HepG2 (cell line): ENCODE measurements around the gene STK10. TPM values are rescaled to one million over a fixed set of nuclear protein-coding genes. Genes with fewer than 3 reads are reported as not detected.

Source experiments
- ATAC-seq: fragments of 200-7000 bp; cut with Tn5 transposase; 3 replicates; pipeline ENCODE4 v1.9.1; 2020; ENCODE audit warnings: mild to moderate bottlenecking, moderate library complexity
- BruUV-seq: library from RNA; stranded (reverse); fragments of 400-500 nt; replicated peaks from 2 replicates; lab custom pipeline; 2021; lab: Mats Ljungman, UMichigan
- CTCF ChIA-PET: fragments of 300-600 bp; formaldehyde crosslinking; extraction: SDS; loops from one replicate; lab custom pipeline; 2021; ENCODE audit warnings: low total read pairs, inconsistent platforms, low intra/inter-chr PET ratio; lab: Yijun Ruan, JAX
- POLR2A ChIA-PET: fragments of 350-600 bp; sonication (Branson Sonifier 250); formaldehyde crosslinking; loops from one replicate; lab custom pipeline; 2020; ENCODE audit warnings: antibody characterized with exemption, inconsistent platforms; lab: Yijun Ruan, JAX
- DNase-seq: peaks from one replicate; pipeline ENCODE4 v3.0.0-alpha.2; 2015; ENCODE audit warnings: low spot score
- FAIRE-seq: peaks from 3 replicates; lab custom pipeline; 2011; peaks lifted over from hg19 to GRCh38; lab: Jason Lieb, UNC
- H2AFZ ChIP-seq: one replicate; pipeline ENCODE4 v1.6.1; 2011; ENCODE audit warnings: low read length, inconsistent platforms
- H3K27ac ChIP-seq: fragments of 300-600 bp; 3 replicates; pipeline ENCODE4 v1.8.0; 2011; ENCODE audit warnings: mixed run types, mild to moderate bottlenecking, mixed read lengths, low read length, inconsistent platforms; ENCODE audit not compliant: insufficient read depth; ENCODE audit errors: extremely low read length
- H3K27me3 ChIP-seq, 2 experiments: fragments of 200-600 bp in 1 of 2; 2 replicates in 1 of 2; 3 replicates in 1 of 2; pipeline versions ENCODE4 v1.6.0 to v1.8.0; 2011; ENCODE audit warnings: low read length in 2 of 2, mild to moderate bottlenecking in 2 of 2, moderate library complexity in 2 of 2, inconsistent platforms in 1 of 2; ENCODE audit not compliant: insufficient read depth in 2 of 2, control insufficient read depth in 1 of 2
- H3K36me3 ChIP-seq, 2 experiments: fragments of 200-600 bp in 1 of 2; replicated peaks in 1 of 2; 2 replicates in 1 of 2; 3 replicates in 1 of 2; pipeline versions ENCODE4 v1.5.1 to v1.8.0; 2011; ENCODE audit warnings: low read length in 2 of 2, inconsistent platforms in 1 of 2; ENCODE audit not compliant: insufficient read depth in 2 of 2, control insufficient read depth in 1 of 2
- H3K4me1 ChIP-seq: 2 replicates; pipeline ENCODE4 v1.5.1; 2012; ENCODE audit warnings: low read length, inconsistent platforms; ENCODE audit not compliant: insufficient read depth
- H3K4me2 ChIP-seq: 2 replicates; pipeline ENCODE4 v1.6.0; 2011; ENCODE audit warnings: low read depth, low read length, inconsistent platforms
- H3K4me3 ChIP-seq, 3 experiments: fragments of 200-600 bp in 1 of 3; sonication (generic), shearing (Covaris generic) in 1 of 3; replicated peaks in 1 of 3; 2 replicates each; pipeline ENCODE4 v1.5.1; 2011 to 2016; ENCODE audit warnings: low read length in 3 of 3, inconsistent platforms in 2 of 3, low read depth in 2 of 3, mild to moderate bottlenecking in 2 of 3, control low read depth in 1 of 3, mixed read lengths in 1 of 3; ENCODE audit not compliant: insufficient read depth in 1 of 3
- H3K79me2 ChIP-seq: one replicate; pipeline ENCODE4 v1.6.1; 2011; ENCODE audit warnings: low read length, inconsistent platforms; ENCODE audit not compliant: insufficient read depth
- H3K9ac ChIP-seq: 2 replicates; pipeline ENCODE4 v1.6.0; 2011; ENCODE audit warnings: mild to moderate bottlenecking, low read depth, low read length, inconsistent platforms; ENCODE audit not compliant: insufficient read depth
- H3K9me3 ChIP-seq: 2 replicates; pipeline ENCODE4 v1.5.1; 2012; ENCODE audit warnings: mild to moderate bottlenecking, low read length
- H4K20me1 ChIP-seq: 2 replicates; pipeline ENCODE4 v1.6.0; 2011; ENCODE audit warnings: inconsistent platforms, mild to moderate bottlenecking, low read length, moderate library complexity; ENCODE audit not compliant: insufficient read depth
- E2F5 ChIP-seq: sonication (generic); formaldehyde crosslinking; conservative IDR thresholded peaks from 2 replicates; pipeline ENCODE4 v1.4.0; 2020; ENCODE audit warnings: missing genetic modification reagents
- EEA1 ChIP-seq: sonication (generic); formaldehyde crosslinking; IDR thresholded peaks from 2 replicates; pipeline ENCODE4 v1.5.1; 2020; ENCODE audit warnings: mild to moderate bottlenecking, missing genetic modification reagents, borderline replicate concordance
- ETV5 ChIP-seq: IDR thresholded peaks from 2 replicates; pipeline ENCODE4 v1.6.1; 2018; ENCODE audit warnings: missing biosample characterization, missing genetic modification reagents, inconsistent platforms, borderline replicate concordance
- HMGXB3 ChIP-seq: sonication (generic); formaldehyde crosslinking; IDR thresholded peaks from 2 replicates; pipeline ENCODE4 v1.4.0; 2020; ENCODE audit warnings: missing genetic modification reagents, borderline replicate concordance
- KLF11 ChIP-seq: IDR thresholded peaks from 2 replicates; pipeline ENCODE4 v1.6.1; 2016; ENCODE audit warnings: missing compliant biosample characterization
- KLF12 ChIP-seq: sonication (generic); formaldehyde crosslinking; IDR thresholded peaks from 2 replicates; pipeline ENCODE4 v1.4.0; 2020; ENCODE audit warnings: missing genetic modification reagents, borderline replicate concordance
- MXD3 ChIP-seq: IDR thresholded peaks from 2 replicates; pipeline ENCODE4 v1.6.1; 2016; ENCODE audit warnings: mild to moderate bottlenecking, missing biosample characterization, missing genetic modification reagents
- NKX3-1 ChIP-seq: sonication (generic); formaldehyde crosslinking; IDR thresholded peaks from 2 replicates; pipeline ENCODE4 v1.5.0; 2020; ENCODE audit warnings: missing genetic modification reagents
- PITX1 ChIP-seq: sonication (generic); formaldehyde crosslinking; IDR thresholded peaks from 2 replicates; pipeline ENCODE4 v1.5.1; 2020; ENCODE audit warnings: mild to moderate bottlenecking, missing genetic modification reagents
- SOX5 ChIP-seq: IDR thresholded peaks from 2 replicates; pipeline ENCODE4 v1.6.1; 2016; ENCODE audit warnings: borderline replicate concordance
- ZNF121 ChIP-seq: sonication (generic); formaldehyde crosslinking; IDR thresholded peaks from 2 replicates; pipeline ENCODE4 v1.5.0; 2020; ENCODE audit warnings: mild to moderate bottlenecking, missing genetic modification reagents
- ZNF879 ChIP-seq: sonication (generic); formaldehyde crosslinking; IDR thresholded peaks from 2 replicates; pipeline ENCODE4 v1.8.1; 2023; ENCODE audit warnings: missing genetic modification reagents
- WGBS: methylation state at CpG from one replicate; pipeline ENCODE4 v1.1.6; 2017; ENCODE audit warnings: low lambda C conversion rate; 5-methylcytosine and 5-hydroxymethylcytosine counted together
- in situ Hi-C: cut with HindIII; loops from 2 replicates; pipeline ENCODE4 v1.10.0; 2017; ENCODE audit warnings: low pct_unique_long_range_greater_than_20kb; ENCODE audit not compliant: extremely low pct_ligation_motif_present
- intact Hi-C: fragments of 100-400 bp; cut with micrococcal nuclease; formaldehyde crosslinking; loops from one replicate; pipeline ENCODE4 v1.10.0; 2022; ENCODE audit not compliant: unreplicated experiment
- polyA plus RNA-seq, 8 experiments: library from polyadenylated mRNA; depleted of rRNA in 3 of 8; stranded (reverse) in 7 of 8; unstranded in 1 of 8; fragments of >200 nt; fragmentation: Illumina TruSeq in 4 of 8; extraction: Trizol in 4 of 8; gene quantifications; 2 replicates each; pipeline versions ENCODE4 v1.2.1 to v1.2.3, GENCODE V29; 2011 to 2016; ENCODE audit warnings: low read depth in 4 of 8, missing spikeins in 1 of 8, mixed read lengths in 1 of 8; ENCODE audit not compliant: insufficient read depth in 1 of 8
- total RNA-seq, 5 experiments: library from RNA; depleted of rRNA; stranded (reverse); fragments of >200 nt; fragmentation: Illumina TruSeq; extraction: Trizol; gene quantifications; 2 replicates each; pipeline ENCODE4 v1.2.3, GENCODE V29; 2016; ENCODE audit warnings: low read depth in 1 of 5

Gene STK10
- total and polyA plus RNA-seq, 2 of the 13 experiments (the other 11 are each of a cell fraction or from before 2014, with no cell fraction given): 7.0 to 7.2 TPM

- Histone ChIP-seq H3K36me3 (peaks cover 4 to 9% of the 10 kb centered on the region in 2 experiments; a peak in 3 of 5 replicates), H3K9ac (no peak overlapping the region), H3K4me1 (0 out of 2 replicates have a peak, but pooled peaks cover 6% of the 10 kb centered on the region), H4K20me1 (no peaks in the 10 kb centered on the region), H3K4me3 (no peak overlapping the region), H3K9me3 (no peaks in the 10 kb centered on the region), H3K27ac (no peak overlapping the region), H2AFZ (no peak overlapping the region), H3K79me2 (no peaks in the 10 kb centered on the region), H3K4me2 (no peak overlapping the region), H3K27me3 (no peaks in the 10 kb centered on the region; a peak in 1 of 5 replicates)
- intact Hi-C loops: no loop called here
- in situ Hi-C loops: loop anchor here (5.0 kb wide), 1 partner anchor 75 kb away; the partner anchor contains the start of gene STK10
- no peak for FAIRE-seq
- CTCF ChIA-PET: no interaction called here
- POLR2A ChIA-PET: no interaction called here
- DNase-seq: no peak
- no peak for TF ChIP-seq ETV5
- no peak for ATAC-seq
- no TSS peak for BruUV-seq
These were observed 76.2 kb downstream of the STK10 start for GRCh38 chr5:172111852-172112225.

GRCh38 chr5:172110921-172111851, 76.8 kb downstream of the STK10 start:
- Histone ChIP-seq H3K9me3 (no peaks in the 10 kb centered on the region), H3K36me3 (peaks cover 4 to 5% of the 10 kb centered on the region in 2 experiments; a peak in 3 of 5 replicates), H3K27me3 (no peaks in the 10 kb centered on the region; a peak in 1 of 5 replicates), H3K79me2 (no peaks in the 10 kb centered on the region), H3K4me3 (no peak overlapping the region), H3K9ac (no peak overlapping the region), H3K4me1 (0 out of 2 replicates have a peak, but pooled peaks cover 10% of the 10 kb centered on the region), H3K4me2 (no peak overlapping the region), H4K20me1 (no peaks in the 10 kb centered on the region), H3K27ac (no peak overlapping the region), H2AFZ (no peak overlapping the region)
- no TSS peak for BruUV-seq
- 87% methylated on average over 12 of the region's 17 CpGs for WGBS
- ATAC-seq (no peak), FAIRE-seq (no peak), DNase-seq (no peak)
- POLR2A ChIA-PET: no interaction called here
- in situ Hi-C loops: loop anchor here (5.0 kb wide), 1 partner anchor 76 kb away; the partner anchor contains the start of gene STK10
- intact Hi-C loops: no loop called here
- CTCF ChIA-PET: no interaction called here
- TF ChIP-seq ZNF879 (no peak), KLF11 (CRISPR knock-in tag) (no peak), ZNF121 (CRISPR knock-in tag) (no peak), PITX1 (no peak), KLF12 (CRISPR knock-in tag) (no peak), E2F5 (CRISPR knock-in tag) (no peak), NKX3-1 (no peak), EEA1 (CRISPR knock-in tag) (no peak), SOX5 (no peak), MXD3 (CRISPR knock-in tag) (no peak), HMGXB3 (CRISPR knock-in tag) (no peak)
